RWPE1 (cell line): ENCODE results near the gene LMF1.
"Not testable (repeated sequence)": the region's sequence is repeated elsewhere in the genome, so short reads cannot be mapped to it uniquely, and the experiment has no call there.

Experiments used
- CTCF ChIA-PET: fragments of 350-600 bp; sonication (Branson Sonifier 250); formaldehyde crosslinking; extraction: SDS; loops from one replicate; lab custom pipeline; 2021; lab: Yijun Ruan, JAX
- POLR2A ChIA-PET: fragments of 400-600 bp; formaldehyde crosslinking; extraction: SDS; loops from one replicate; lab custom pipeline; 2020; ENCODE audit warnings: antibody characterized with exemption; ENCODE audit not compliant: low non-redundant PET; lab: Yijun Ruan, JAX
- DNase-seq: peaks from one replicate; pipeline ENCODE4 v3.0.0; 2012; ENCODE audit warnings: low spot score
- H3K27ac ChIP-seq: fragments of 450-650 bp; 2 replicates; pipeline ENCODE4 v1.5.1; 2017
- CTCF ChIP-seq: fragments of 450-650 bp; conservative IDR thresholded peaks from 2 replicates; pipeline ENCODE4 v1.5.1; 2017; ENCODE audit warnings: low read depth, mild to moderate bottlenecking

Gene LMF1

DNA sequence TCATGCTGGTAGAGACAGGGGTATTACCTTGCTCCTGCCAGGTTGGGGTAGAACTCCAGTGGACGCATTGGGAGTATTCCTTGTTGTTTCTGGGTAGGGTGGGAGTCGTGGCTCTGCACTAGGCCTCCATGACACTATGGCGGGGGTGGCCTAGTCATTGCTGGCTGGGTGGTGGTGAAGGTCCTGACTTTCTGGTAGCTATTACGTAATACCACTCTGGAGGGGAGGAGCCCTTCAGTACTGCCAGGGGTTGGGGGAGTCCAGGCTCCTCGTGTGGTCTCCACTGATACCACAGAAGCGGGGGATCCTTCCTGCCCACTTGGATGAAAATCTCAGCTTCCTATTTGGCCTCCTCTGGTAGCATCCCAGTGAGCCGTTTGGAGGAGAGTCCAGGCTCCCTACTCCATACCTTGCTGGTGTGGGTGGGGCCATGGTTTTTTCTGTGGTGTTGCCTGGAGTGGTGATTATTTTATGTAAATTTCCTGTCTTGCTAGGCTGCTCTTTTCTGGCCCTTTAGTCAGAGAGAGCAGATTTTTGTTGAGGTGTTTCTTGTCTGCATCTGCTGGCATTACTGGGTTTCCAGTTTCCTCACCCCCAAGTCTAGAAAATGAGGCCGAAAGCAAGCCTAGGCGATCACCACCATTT, 104.4 kb downstream of the LMF1 start:
- TF ChIP-seq CTCF = no peak
- H3K27ac ChIP-seq = no peak overlapping the region
- DNase-seq = no peak
- ChIA-PET CTCF (no interaction called here), POLR2A (no interaction called here)

GRCh38 chr16:865026-865425, 105.8 kb downstream of the LMF1 start:
- POLR2A ChIA-PET = no interaction called here
- no peak overlapping the region for H3K27ac ChIP-seq
- CTCF ChIA-PET = no interaction called here
- no peak for DNase-seq
- no peak for TF ChIP-seq CTCF

DNA sequence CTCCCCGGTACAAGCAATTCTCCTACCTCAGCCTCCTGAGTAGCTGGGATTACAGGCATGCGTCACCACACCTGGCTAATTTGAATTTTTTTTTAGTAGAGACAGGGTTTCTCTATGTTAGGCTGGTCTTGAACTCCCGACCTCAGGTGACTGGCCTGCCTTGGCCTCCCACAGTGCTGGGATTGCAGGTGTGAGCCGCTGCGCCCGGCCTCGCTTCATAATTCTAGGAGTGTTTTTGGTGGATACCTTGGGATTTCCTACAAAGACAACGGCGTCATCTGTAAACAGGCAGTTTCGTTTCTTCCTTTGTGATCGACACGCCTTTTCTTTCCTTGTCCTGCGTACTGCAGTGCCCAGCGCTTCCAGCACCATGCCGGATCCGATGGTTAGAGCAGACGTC, 109.3 kb downstream of the LMF1 start:
- POLR2A ChIA-PET = no interaction called here
- H3K27ac ChIP-seq = no peak overlapping the region
- CTCF ChIA-PET = no interaction called here
- TF ChIP-seq CTCF = no peak
- DNase-seq = no peak

DNA sequence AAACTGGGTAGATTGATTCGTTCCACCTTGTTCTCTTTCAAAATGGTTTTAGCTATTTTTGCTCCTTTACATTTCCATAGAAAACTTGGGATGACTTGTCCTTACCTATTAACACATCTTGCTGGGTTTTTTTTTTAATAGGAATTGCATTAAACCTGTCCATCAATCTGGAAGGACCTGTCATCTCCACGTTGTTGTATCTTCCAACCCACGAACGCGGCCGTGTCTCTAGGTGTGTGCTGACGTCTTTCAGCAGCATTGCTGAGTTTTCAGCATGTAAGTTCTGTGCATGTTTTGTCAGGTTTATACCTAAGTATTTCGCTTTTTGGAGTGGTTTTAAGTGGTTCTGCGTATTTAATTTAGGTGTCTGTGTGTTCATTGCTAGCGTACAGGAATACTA, 109.9 kb downstream of the LMF1 start:
- no peak for DNase-seq
- ChIA-PET POLR2A (no interaction called here), CTCF (no interaction called here)
- H3K27ac ChIP-seq = no peak overlapping the region
- no peak for TF ChIP-seq CTCF

- DNase-seq, POLR2A ChIA-PET, CTCF ChIA-PET: not testable (repeated sequence)
Observed at GRCh38 chr16:858971-859370, 111.8 kb downstream of the LMF1 start.

GRCh38 chr16:858441-858840, 112.3 kb downstream of the LMF1 start:
- H3K27ac ChIP-seq, POLR2A ChIA-PET, DNase-seq, CTCF ChIA-PET: not testable (repeated sequence)

More at GRCh38 chr16:858971-859370, 111.8 kb downstream of the LMF1 start:
- not testable (repeated sequence) for H3K27ac ChIP-seq

GRCh38 chr16:856811-857210, 114.0 kb downstream of the LMF1 start:
- TF ChIP-seq CTCF = no peak
- CTCF ChIA-PET = no interaction called here
- POLR2A ChIA-PET = no interaction called here
- no peak for DNase-seq
- H3K27ac ChIP-seq = no peak overlapping the region

GRCh38 chr16:856101-856500, 114.7 kb downstream of the LMF1 start:
- ChIA-PET CTCF (no interaction called here), POLR2A (no interaction called here)
- no peak overlapping the region for H3K27ac ChIP-seq
- TF ChIP-seq CTCF = no peak
- DNase-seq = no peak
